Spleen (tissue), 7 donors: Measurements from ENCODE around the gene MAP2K5.

Experiments
- CTCF ChIP-seq, 11 experiments: fragments of 200-600 bp in 7 of 11; fragments of 450-650 bp in 4 of 11; sonication (generic) in 4 of 11; IDR thresholded peaks in 8 of 11; conservative IDR thresholded peaks in 3 of 11; 1 replicate in 7 of 11; 2 replicates in 4 of 11; pipeline versions ENCODE4 v1.4.0 to v1.8.0; 2016 to 2021; ENCODE audit warnings: antibody characterized with exemption in 11 of 11, inconsistent platforms in 4 of 11, mild to moderate bottlenecking in 1 of 11
- POLR2AphosphoS5 ChIP-seq, 3 donors: sonication (generic); formaldehyde crosslinking; IDR thresholded peaks; one replicate each; pipeline ENCODE4 v1.5.1; 2017; ENCODE audit warnings: antibody characterized with exemption in 3 of 3
- donor health status: DM: no; HTN: no; CAD: no; lungs with moderate emphysema.
- donor health status: DM: no; HTN: no; CAD: no.
- donor health status: DM: no; HTN: no; CAD: no.

DNA sequence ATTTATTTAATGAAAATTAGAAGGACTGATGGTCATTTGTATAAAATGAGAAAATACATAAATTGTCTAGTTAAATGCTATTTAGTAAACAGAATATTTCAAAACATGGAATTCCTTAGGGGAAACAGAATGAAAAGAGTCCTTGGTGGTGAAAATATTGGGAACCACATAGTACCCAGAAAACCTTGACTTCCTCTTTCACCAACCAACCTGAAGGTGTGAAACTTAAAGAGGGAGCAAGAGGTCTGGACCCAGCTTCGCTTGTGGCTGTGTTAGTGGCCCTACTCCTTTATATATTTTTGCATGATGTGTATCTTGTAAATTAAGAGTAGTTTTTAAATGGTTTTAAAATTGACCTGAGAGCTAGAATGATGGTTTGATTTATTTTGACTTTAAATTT is 64.2 kb downstream of the MAP2K5 start:
- TF ChIP-seq CTCF (IDR thresholded peaks at IDR 0.05 in 8 of 11, conservative IDR thresholded peaks at IDR 0.05 in 3 of 11): no peak
- no peak for TF ChIP-seq POLR2AphosphoS5 (IDR thresholded peaks at IDR 0.05)
